Activated naive CD4-positive, alpha-beta T cell treated with anti-CD3 and anti-CD28 coated beads for 36 hours (primary cell): ENCODE measurements around the gene ZGPAT. TPM values are rescaled to one million over a fixed set of nuclear protein-coding genes. Genes with fewer than 3 reads are reported as not detected.

Experiments
- CTCF ChIA-PET: fragments of 350-600 bp; sonication (Branson Sonifier 250); formaldehyde crosslinking; loops from one replicate; lab custom pipeline; 2021; ENCODE audit warnings: antibody characterized with exemption; lab: Charles Lee
- DNase-seq: peaks from one replicate; pipeline ENCODE4 v3.0.0-alpha.2; 2020
- H3K27ac Mint-ChIP-seq: one replicate; pipeline ENCODE4 v1.8.0; 2021; ENCODE audit warnings: mild to moderate bottlenecking, mixed read lengths
- H3K27me3 Mint-ChIP-seq: one replicate; pipeline ENCODE4 v1.8.0; 2021; ENCODE audit warnings: low read depth, mixed read lengths
- H3K36me3 Mint-ChIP-seq: one replicate; pipeline ENCODE4 v1.8.0; 2021; ENCODE audit warnings: low read depth, mixed read lengths
- H3K4me1 Mint-ChIP-seq: one replicate; pipeline ENCODE4 v1.8.0; 2021; ENCODE audit warnings: low read depth, mixed read lengths
- H3K4me3 Mint-ChIP-seq: one replicate; pipeline ENCODE4 v1.8.0; 2021; ENCODE audit warnings: mild to moderate bottlenecking, moderate library complexity, mixed read lengths
- H3K9me3 Mint-ChIP-seq: one replicate; pipeline ENCODE4 v1.8.0; 2021; ENCODE audit warnings: mixed read lengths
- intact Hi-C: fragments of 100-400 bp; cut with micrococcal nuclease; formaldehyde crosslinking; loops from one replicate; pipeline ENCODE4 v1.15.1; 2023
- total RNA-seq, 2 experiments: library from RNA; stranded (reverse); gene quantifications; one replicate each; pipeline ENCODE4 v1.2.3, GENCODE V29; 2021

Gene ZGPAT
- total RNA-seq, 2 experiments from 2014 or later: 15.3 to 18.0 TPM

- peak within 1 kb of the TSS; percentile 32 for H3K4me3 Mint-ChIP-seq
- H3K27ac Mint-ChIP-seq: no peak within 1 kb of the TSS
- peaks cover 4% of the 10 kb centered on the region for H3K36me3 Mint-ChIP-seq
- H3K27me3 Mint-ChIP-seq: no peaks in the 10 kb centered on the region
- intact Hi-C loops: no loop called here
- no peak for DNase-seq
- CTCF ChIA-PET: interaction anchor here (1.2 to 1.3 kb wide), 2 partner anchors 11 to 23 kb away, joined by 3 to 5 read pairs; partner anchors contain the start of genes ARFRP1 and ZGPAT
- no peaks in the 10 kb centered on the region for H3K9me3 Mint-ChIP-seq
- peaks cover 41% of the 10 kb centered on the region for H3K4me1 Mint-ChIP-seq
Observed at GRCh38 chr20:63696628-63697356, 11.0 kb upstream of the ZGPAT start, which contains the start of gene TNFRSF6B. Gene TNFRSF6B (plus strand): TSS chr20:63696652. CDS start chr20:63696768, 116 bp downstream.

- Mint-ChIP-seq H3K9me3 (no peaks in the 10 kb centered on the region), H3K36me3 (peaks cover 4% of the 10 kb centered on the region), H3K27ac (no peak overlapping the region), H3K4me3 (peak overlapping the region; percentile 32), H3K27me3 (no peaks in the 10 kb centered on the region), H3K4me1 (peaks cover 44% of the 10 kb centered on the region)
- CTCF ChIA-PET: interaction anchor here (1.2 to 1.3 kb wide), 2 partner anchors 10 to 22 kb away, joined by 3 to 5 read pairs; partner anchors contain the start of genes ARFRP1 and ZGPAT
- DNase-seq: no peak
- intact Hi-C loops: no loop called here
Observed at GRCh38 chr20:63697357-63697867, 10.4 kb upstream of the ZGPAT start.

GRCh38 chr20:63697868-63698545 is 9.8 kb upstream of the ZGPAT start:
- intact Hi-C loops: no loop called here
- CTCF ChIA-PET: interaction anchor here (1.2 to 1.3 kb wide), 2 partner anchors 10 to 21 kb away, joined by 3 to 5 read pairs; partner anchors contain the start of genes ARFRP1 and ZGPAT
- Mint-ChIP-seq H3K36me3 (peaks cover 4% of the 10 kb centered on the region), H3K4me3 (no peak overlapping the region), H3K9me3 (no peaks in the 10 kb centered on the region), H3K4me1 (peaks cover 44% of the 10 kb centered on the region), H3K27me3 (no peaks in the 10 kb centered on the region), H3K27ac (no peak overlapping the region)
- no peak for DNase-seq

GRCh38 chr20:63698739-63699465 is 8.9 kb upstream of the ZGPAT start:
- H3K4me1 Mint-ChIP-seq: peaks cover 41% of the 10 kb centered on the region
- CTCF ChIA-PET: no interaction called here
- peak overlapping the region; percentile 91 for H3K27ac Mint-ChIP-seq
- H3K27me3 Mint-ChIP-seq: no peaks in the 10 kb centered on the region
- peaks cover under 1% of the 10 kb centered on the region for H3K36me3 Mint-ChIP-seq
- no peak overlapping the region for H3K4me3 Mint-ChIP-seq
- intact Hi-C loops: no loop called here
- H3K9me3 Mint-ChIP-seq: no peaks in the 10 kb centered on the region
- peak; percentile 84 for DNase-seq

GRCh38 chr20:63699466-63700198 is 8.2 kb upstream of the ZGPAT start:
- CTCF ChIA-PET: no interaction called here
- Mint-ChIP-seq H3K9me3 (no peaks in the 10 kb centered on the region), H3K27ac (peak overlapping the region; percentile 91), H3K36me3 (no peaks in the 10 kb centered on the region), H3K4me1 (peaks cover 41% of the 10 kb centered on the region), H3K4me3 (no peak overlapping the region), H3K27me3 (no peaks in the 10 kb centered on the region)
- intact Hi-C loops: no loop called here
- DNase-seq: no peak

GRCh38 chr20:63700199-63701050 is 7.4 kb upstream of the ZGPAT start:
- CTCF ChIA-PET: no interaction called here
- intact Hi-C loops: no loop called here

GRCh38 chr20:63701051-63701328 is 6.8 kb upstream of the ZGPAT start:
- DNase-seq: no peak
- intact Hi-C loops: no loop called here
- Mint-ChIP-seq H3K4me1 (peaks cover 46% of the 10 kb centered on the region), H3K36me3 (peaks cover 4% of the 10 kb centered on the region), H3K27ac (no peak overlapping the region), H3K4me3 (no peak overlapping the region), H3K9me3 (no peaks in the 10 kb centered on the region), H3K27me3 (no peaks in the 10 kb centered on the region)
- CTCF ChIA-PET: no interaction called here

More at GRCh38 chr20:63700199-63701050, 7.4 kb upstream of the ZGPAT start:
- peaks cover 44% of the 10 kb centered on the region for H3K4me1 Mint-ChIP-seq
- H3K9me3 Mint-ChIP-seq: no peaks in the 10 kb centered on the region
- H3K27ac Mint-ChIP-seq: peak overlapping the region; percentile 53
- H3K36me3 Mint-ChIP-seq: peaks cover 2% of the 10 kb centered on the region
- no peak overlapping the region for H3K4me3 Mint-ChIP-seq
- H3K27me3 Mint-ChIP-seq: no peaks in the 10 kb centered on the region
- no peak for DNase-seq

GRCh38 chr20:63701329-63702035 is 6.4 kb upstream of the ZGPAT start:
- CTCF ChIA-PET: no interaction called here
- Mint-ChIP-seq H3K27ac (no peak overlapping the region), H3K4me1 (peaks cover 44% of the 10 kb centered on the region), H3K9me3 (no peaks in the 10 kb centered on the region), H3K36me3 (peaks cover 6% of the 10 kb centered on the region), H3K4me3 (no peak overlapping the region), H3K27me3 (no peaks in the 10 kb centered on the region)
- intact Hi-C loops: no loop called here
- no peak for DNase-seq

GRCh38 chr20:63702036-63702665 is 5.7 kb upstream of the ZGPAT start:
- intact Hi-C loops: no loop called here
- no peaks in the 10 kb centered on the region for H3K27me3 Mint-ChIP-seq
- CTCF ChIA-PET: no interaction called here
- H3K36me3 Mint-ChIP-seq: peaks cover 11% of the 10 kb centered on the region
- no peaks in the 10 kb centered on the region for H3K9me3 Mint-ChIP-seq
- DNase-seq: no peak
- H3K4me3 Mint-ChIP-seq: no peak overlapping the region
- H3K4me1 Mint-ChIP-seq: peaks cover 44% of the 10 kb centered on the region
- H3K27ac Mint-ChIP-seq: peak overlapping the region; percentile 71

- Mint-ChIP-seq H3K4me1 (peaks cover 38% of the 10 kb centered on the region), H3K36me3 (peaks cover 11% of the 10 kb centered on the region), H3K27me3 (no peaks in the 10 kb centered on the region), H3K27ac (peak overlapping the region; percentile 71), H3K4me3 (no peak overlapping the region), H3K9me3 (no peaks in the 10 kb centered on the region)
- no peak for DNase-seq
- CTCF ChIA-PET: no interaction called here
- intact Hi-C loops: no loop called here
Observed at GRCh38 chr20:63702751-63703470, 4.9 kb upstream of the ZGPAT start.
